GM18505 (cell line): ENCODE data around the gene MAML2.

Experiments
- ATAC-seq: cut with Tn5 transposase; IDR thresholded peaks from one replicate; pipeline ENCODE4 v1.9.1; 2021; ENCODE audit not compliant: unreplicated experiment
- POLR2A ChIP-seq: IDR thresholded peaks from 4 replicates; pipeline ENCODE4 v1.6.1; 2011; ENCODE audit warnings: borderline replicate concordance; ENCODE audit not compliant: insufficient read depth, insufficient read length; ENCODE audit errors: extremely low read depth

Gene MAML2

GRCh38 chr11:96146765-96147164 lies 196.2 kb downstream of the MAML2 start:
- no peak for ATAC-seq
- TF ChIP-seq POLR2A, result no peak

DNA sequence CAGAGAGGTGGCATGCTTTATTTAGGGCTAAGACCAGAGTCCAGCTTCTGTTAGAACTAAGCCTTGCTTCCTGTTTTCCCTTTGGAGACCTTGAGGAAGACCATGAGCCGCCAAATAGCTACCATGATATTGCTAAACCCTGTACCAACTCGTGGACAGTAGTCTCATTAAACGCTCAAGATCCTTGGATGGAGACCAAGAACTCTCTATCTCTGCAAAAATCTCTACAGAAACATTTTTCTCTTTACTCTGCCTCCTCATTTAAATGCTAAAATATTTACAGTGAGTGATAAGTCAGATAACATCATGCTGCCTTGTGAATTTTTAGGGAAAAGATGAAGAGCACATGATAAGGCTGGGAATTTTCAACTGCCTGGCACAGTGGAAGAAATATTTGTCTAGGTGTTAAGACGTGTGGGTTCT lies 197.8 kb downstream of the MAML2 start:
- no peak for ATAC-seq
- no peak for TF ChIP-seq POLR2A

- TF ChIP-seq POLR2A, result no peak
- no peak for ATAC-seq
These were observed 198.4 kb downstream of the MAML2 start for GRCh38 chr11:96144553-96144952.

- ATAC-seq, result no peak
- TF ChIP-seq POLR2A, result no peak
These were observed 199.9 kb downstream of the MAML2 start for GRCh38 chr11:96143041-96143521.

DNA sequence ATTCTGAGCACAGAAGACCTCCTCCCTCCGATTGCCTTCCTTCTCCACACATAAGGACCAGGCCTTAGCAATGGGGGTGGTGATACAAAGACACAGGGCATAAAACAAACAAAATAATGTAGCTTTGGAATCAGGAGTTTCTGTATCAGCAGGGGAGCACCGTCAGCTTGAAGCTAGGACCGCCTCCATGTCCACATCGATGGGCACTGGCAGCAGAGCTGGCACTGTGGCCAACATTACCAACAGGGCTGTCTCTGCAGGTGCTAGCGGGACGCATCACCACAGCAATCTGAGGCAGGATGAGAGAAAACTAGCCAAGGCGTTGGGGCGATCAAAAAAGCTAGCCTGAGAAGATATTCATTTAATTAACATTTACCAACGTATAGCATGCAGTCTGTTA lies 201.4 kb downstream of the MAML2 start:
- ATAC-seq, result no peak
- TF ChIP-seq POLR2A, result no peak

- no peak for ATAC-seq
These were observed 203.3 kb downstream of the MAML2 start for GRCh38 chr11:96139691-96140090.

DNA sequence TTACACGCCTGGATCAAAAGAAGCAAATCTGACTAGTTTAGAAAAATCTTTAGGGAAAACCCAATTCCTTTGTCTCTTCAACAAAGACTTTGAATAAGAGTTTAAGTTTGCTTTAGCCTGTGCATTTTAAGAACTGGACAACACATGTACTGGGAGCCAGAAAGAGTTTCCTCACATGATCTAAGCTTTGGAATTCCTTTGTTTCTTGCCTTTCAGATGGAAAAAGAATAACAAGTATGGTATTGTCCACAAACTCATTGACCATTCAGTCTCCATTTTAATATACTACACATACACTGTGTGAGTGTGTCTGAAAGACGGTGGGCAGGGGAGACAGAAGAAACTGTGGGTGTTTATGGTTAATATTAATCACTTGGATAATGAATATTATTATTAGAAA lies 205.6 kb downstream of the MAML2 start:
- no peak for TF ChIP-seq POLR2A
- no peak for ATAC-seq

More at GRCh38 chr11:96139691-96140090, 203.3 kb downstream of the MAML2 start:
- TF ChIP-seq POLR2A, result no peak

GRCh38 chr11:96136613-96137298 lies 206.2 kb downstream of the MAML2 start:
- ATAC-seq, result no peak
- TF ChIP-seq POLR2A, result no peak

- ATAC-seq, result no peak
- TF ChIP-seq POLR2A, result no peak
These were observed 208.4 kb downstream of the MAML2 start for GRCh38 chr11:96134602-96135001.

GRCh38 chr11:96132437-96132836 lies 210.6 kb downstream of the MAML2 start:
- ATAC-seq, result peak; percentile 47
- no peak for TF ChIP-seq POLR2A

GRCh38 chr11:96130061-96130620 lies 212.9 kb downstream of the MAML2 start:
- TF ChIP-seq POLR2A, result no peak
- ATAC-seq, result no peak

GRCh38 chr11:96127596-96127959 lies 215.4 kb downstream of the MAML2 start:
- no peak for TF ChIP-seq POLR2A
- ATAC-seq, result no peak

DNA sequence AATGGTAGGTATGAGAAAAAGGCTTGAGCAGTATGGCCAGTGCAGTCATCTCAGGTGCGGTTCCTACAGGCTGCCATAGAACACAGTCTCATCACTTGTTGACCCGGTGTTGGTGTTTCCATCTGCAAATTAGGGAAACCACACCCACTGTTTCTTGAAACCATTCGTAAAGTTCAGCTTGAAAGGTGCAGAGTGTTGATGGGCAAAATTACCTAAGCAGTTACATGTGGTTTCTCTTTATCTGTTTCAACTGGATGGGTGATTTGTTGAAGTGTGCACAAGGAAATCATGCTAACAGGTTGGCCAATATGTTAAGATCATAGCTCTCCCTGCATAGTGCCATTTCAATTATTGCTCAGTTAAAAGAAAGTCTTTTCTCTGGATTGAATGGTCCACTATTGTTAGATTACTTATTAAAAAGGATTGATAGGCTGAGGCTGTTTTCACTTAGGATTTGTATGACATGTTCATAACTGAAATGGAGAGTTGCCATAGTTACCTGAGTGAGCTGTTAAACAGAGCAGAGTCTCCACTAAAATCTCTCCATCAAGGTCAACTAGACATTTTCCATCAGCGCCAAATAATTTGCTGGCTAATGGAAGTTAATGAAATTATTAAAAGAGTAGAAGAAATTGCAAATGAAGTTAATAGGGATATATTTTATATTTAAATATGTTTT lies 215.9 kb downstream of the MAML2 start:
- no peak for TF ChIP-seq POLR2A
- no peak for ATAC-seq

DNA sequence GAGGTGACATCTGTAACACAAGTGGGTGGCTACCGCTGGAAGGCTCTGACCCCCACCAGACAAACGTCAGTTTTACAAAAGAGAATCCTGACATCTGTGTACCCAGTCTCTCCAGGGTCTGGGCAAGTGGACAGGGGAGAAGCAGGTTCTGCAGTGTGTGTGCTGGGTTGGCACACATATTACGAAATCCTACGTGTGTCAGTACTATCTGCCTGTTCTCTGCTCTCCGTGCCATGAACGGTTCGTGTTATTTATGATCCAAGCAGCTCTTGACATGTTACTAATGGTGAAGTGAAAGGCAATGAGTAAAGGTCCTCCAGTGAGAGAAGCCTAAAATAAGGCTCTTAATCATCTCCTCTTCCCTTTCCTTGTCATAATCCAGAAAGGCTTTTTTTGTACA lies 217.6 kb downstream of the MAML2 start:
- no peak for TF ChIP-seq POLR2A
- ATAC-seq, result no peak
